ENCODE data around the gene RAB20.
"Not testable (repeated sequence)": the region's sequence is repeated elsewhere in the genome, so short reads cannot be mapped to it uniquely, and the experiment has no call there.

Gene RAB20

DNA sequence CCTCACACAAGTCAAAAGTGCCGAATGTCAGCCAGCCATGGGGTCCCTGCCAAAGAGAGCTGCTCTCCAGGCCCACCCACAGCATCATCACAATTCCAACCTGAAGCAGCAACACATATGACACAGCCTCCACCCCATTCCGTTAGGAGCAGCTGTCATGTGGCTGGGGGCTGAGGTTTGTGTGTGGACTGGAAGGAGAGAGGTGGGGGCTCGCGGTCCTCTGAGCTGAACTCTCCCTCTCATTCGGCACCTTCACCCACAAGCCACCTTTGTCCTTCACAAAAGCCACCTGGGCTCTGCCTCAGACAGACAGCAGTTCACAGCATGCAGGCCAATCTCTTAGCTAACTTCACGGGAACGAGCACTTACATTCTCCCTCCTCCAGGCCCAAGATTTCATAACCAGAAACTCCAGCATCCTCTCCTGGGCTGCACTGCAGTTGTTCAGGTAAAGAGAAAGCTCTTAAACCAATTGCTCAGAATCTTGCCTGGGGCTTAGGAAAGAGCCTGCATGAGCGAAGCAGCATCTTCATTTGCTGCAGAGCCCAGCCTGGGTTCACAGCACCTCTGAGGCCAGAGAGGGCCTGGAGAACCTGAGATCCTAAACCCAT lies 7.2 kb downstream of the RAB20 start:
- DNase-seq: no peak

DNA sequence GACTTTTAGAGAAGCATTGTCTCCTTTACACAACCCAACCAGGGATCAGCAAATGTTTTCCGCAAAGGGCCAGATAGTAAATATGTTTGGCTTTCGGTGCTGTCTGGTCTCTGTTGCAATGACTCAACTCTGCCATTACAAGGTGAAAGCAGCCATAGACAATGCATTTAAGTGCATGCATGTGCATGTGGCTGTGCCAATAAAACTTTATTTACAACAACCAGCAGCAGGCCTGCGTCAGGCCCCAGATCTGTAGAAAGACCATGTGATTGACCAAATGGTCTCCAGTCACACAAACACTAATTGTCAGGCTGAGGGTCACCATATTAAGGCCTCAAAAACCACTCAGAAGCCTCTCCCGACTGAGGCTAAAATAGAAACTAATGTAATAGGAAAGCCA lies 8.1 kb downstream of the RAB20 start:
- no peak for DNase-seq

DNA sequence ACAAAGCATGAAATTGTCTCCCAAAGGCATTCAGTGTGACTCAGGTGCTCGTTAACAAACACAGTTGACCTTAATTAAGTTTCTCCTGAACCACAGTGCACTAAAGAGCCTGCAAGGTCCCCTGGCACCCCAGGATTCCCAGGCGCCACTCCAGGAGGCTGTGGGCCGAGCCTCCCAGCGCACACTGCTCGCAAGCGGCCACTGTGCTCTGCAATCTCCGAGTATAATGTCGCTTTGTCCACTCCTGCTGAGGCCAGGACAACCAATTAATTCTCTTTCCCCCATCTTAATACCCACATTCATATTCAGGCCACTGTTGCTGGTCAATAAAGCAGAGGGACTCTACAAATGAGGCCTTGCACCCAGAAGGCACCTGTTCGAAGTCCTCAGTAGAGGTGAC lies 8.8 kb downstream of the RAB20 start:
- no peak for DNase-seq

DNA sequence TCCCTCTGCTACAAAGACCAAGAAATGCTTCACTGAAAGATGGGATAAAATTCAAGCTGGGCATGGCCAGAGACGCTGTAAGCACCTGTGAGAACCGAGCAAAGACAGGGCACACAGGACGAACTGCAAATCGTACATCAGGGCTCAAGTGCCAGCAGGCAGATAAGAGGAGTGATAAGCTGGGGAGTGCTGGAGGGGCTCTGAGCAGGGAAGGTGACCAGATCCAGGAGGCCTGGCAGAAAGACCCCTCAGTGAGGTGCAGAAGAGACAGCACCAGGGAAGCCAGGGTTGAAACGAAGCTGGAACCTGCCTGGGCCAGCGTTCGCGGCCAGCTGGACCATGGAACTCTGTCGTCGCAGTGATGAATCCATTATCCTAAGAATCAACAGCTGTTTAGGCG lies 10.2 kb downstream of the RAB20 start:
- no peak for DNase-seq

DNA sequence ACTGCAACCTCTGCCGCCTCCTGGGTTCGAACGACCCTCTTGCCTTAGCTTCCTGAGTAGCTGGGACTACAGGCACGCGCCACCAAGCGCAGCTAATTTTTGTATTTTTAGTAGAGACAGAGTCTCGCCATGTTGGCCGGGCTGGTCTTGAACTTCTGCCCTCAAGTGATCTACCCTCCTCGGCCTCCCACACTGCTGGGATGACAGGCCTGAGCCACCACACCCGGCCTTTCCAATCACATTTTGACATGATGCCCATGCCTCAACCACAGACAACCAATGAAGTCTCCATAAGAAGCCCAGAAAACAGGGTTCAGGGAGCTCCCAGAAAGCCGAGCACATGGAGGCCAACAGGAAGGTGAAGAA lies 11.7 kb downstream of the RAB20 start:
- DNase-seq: no peak

DNA sequence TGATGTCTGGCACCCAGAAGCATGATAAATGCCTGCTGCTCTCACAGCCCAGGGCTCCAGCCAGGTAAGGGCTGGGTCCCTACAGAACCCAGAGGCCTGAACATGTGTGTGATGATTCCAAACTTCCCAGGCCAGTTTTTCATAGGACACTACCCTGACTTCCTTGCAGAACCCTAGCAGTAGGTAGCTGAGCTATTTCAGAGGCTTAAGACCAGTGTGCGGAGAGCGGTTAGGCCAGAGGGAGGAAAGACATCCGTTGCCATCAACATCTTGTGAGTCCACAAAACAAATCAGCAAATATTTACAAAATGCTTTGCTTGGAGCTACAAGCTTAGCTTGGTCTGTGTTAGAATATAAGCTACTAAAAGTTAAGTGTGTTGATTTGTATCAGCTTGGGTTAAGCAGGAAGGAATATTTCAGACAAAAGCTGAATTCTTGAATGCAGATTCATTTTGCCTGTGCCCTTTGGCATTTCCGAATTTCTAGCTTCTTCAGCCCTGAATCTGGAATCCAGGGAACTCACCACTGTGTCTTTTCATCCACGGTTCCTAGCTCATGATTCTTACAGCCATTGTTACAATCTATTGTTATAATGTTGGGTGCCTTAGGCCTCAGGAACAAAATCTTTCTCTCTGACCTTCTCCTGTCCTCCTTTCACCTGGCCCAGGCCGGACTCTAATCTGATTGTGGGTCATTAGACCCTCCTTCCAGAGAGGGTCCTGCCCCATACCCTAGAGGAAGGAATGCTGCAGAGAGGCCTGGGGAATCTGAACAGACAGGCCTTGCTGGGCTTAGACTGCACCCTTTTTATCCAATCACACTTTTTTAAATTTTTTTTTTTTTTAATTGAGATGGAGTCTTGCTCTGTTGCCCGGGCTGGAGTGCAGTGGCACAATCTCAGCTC lies 12.4 kb downstream of the RAB20 start:
- DNase-seq: no peak

DNA sequence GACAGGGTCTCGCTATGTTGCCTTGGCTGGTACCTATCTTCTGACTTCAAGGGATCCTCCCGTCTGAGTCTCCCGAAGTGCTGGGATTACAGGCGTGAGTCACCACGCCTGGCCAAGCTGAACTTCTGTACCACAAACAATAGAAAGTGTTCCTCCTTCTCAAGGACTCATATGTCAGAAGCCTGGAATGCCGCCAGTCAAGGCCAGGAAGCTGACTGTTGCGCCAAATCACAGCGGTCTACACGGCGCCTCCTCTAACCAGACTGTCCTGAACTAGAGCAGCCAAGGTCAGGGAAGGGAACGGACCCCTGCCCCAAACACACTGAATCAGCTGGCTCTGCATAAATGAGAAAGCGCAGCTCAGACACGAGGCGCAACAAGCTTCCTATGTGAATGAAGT lies 14.6 kb downstream of the RAB20 start:
- no peak for DNase-seq

DNA sequence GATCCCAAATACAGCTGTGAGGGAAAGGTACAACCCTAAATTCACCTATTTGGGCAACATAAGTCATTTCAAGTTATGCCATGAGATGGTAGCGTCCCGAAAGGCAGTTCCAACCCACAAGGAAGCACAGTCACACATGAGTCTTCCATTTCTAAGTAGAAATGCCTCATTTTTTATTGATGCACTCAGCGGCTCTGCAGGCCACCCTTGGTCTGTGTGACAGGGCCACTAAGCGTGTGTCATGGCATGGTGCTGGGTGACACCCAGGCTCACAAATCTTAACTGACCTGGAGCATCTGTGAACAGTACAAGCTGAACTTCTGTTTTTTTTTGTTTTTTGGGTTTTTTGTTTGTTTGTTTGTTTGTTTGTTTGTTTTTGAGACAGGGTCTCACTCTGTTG lies 15.1 kb downstream of the RAB20 start:
- DNase-seq: no peak

DNA sequence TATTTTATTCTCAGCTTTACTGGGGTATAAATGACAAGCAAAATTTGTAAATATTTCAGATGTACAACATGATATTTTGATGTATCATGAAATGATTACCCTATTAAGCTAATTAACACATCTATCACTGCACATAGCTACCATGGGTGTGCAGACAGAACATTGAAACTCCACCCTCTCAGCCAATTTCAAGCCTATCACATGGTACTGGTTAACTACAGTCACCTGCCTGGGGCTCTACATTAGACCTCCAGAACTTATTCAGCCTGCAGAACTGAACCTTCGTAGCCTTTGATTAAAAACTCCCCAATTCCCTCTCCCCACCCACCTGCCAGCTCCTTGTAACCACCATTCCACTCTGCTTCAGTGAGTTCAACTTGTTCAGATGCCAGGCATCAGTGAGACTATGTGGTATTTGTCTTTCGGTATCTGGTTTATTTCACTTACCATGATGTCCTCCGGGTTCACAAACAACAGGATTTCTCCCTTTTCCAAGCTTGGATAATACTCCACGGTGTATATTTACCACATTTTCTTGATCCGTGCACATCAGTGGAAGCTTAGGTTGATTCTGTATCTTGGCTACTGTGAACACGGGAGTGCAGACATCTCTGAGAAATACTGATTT lies 19.2 kb downstream of the RAB20 start:
- DNase-seq: no peak

DNA sequence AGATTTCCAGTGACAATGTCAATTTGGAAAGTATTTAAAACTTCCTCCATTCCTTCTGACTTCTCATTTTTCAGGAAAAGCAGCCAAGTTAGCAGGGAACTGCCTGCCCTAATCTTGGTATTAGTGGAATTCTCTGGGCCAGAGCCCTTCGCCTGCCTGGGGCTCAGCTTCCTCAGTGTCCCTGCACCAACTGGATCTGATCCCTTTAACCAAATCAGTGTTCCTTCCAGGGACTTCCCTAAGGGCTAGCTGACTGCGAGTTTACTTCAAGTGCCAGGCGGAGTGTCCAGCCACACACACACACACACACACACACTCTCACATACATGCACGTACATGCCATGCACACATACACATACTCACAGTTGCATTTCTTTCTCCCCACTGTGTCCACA lies 20.0 kb downstream of the RAB20 start:
- DNase-seq: no peak

DNA sequence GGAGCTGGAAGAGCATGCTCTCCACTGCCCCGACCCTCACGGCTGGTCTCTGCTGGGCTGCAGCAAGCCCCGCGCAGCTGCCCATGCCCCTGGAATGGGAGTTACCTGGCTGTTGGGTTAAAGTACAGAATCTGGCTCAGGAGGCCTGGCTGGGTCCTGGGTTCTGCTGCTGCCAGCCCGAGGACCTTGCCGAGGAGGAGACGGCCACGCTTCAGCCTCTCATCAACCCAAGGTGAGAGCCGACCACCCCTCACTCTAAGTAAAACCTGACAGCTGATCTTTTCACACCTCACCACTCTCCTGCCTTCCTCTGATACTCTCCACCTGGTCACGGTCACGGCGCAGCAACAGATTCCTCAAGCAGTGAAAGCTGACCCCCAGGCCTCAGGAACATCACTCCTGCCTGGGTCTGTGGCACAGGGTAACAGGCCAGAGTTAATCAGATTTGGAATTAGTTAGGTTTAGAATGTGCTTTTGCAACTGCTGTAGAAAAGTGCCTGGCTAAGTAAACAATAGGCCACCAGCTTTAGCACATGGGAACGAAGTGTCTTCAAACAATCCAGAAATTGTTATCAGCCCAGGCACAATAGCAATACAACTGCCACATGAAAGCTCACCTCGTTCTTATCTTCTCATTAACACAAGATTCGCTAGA lies 20.5 kb downstream of the RAB20 start:
- DNase-seq: no peak

DNA sequence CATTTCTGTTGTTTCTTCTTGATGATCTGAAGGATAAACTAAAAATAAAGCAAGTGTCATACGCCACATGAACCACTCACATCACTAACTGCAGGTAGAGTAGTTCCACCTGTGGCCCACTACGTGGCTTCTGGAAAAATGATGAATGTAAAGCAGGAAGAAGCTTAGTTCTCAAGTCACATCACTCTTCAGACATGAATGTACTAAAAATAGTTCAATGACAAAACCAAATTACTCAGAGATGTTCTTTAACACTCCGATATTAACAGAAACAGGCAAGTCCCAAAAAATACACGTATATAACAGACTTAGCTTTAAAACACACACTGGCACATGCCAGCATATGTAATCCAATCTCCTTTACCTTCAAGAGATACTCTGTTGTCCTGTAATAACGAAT lies 21.6 kb downstream of the RAB20 start:
- DNase-seq: no peak

DNA sequence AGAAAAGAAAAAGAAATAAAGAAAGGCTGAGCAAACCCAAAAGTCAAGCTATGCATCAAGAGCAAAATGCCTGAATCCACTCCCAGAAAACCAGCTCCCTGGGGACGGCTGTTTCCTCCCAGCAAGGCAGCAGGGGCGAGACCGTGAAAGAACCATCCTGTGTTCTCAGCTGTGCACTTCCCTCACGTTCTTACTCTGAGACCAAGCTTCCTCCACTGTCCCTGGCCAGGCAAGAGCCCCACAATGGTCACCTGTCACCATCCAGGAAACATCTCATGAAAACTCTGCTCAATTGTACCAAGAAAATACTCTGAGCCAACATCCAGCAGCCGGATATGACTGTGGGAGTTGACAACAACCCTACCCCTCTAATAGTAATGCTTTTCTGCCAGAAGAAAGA lies 22.9 kb downstream of the RAB20 start:
- DNase-seq: no peak

DNA sequence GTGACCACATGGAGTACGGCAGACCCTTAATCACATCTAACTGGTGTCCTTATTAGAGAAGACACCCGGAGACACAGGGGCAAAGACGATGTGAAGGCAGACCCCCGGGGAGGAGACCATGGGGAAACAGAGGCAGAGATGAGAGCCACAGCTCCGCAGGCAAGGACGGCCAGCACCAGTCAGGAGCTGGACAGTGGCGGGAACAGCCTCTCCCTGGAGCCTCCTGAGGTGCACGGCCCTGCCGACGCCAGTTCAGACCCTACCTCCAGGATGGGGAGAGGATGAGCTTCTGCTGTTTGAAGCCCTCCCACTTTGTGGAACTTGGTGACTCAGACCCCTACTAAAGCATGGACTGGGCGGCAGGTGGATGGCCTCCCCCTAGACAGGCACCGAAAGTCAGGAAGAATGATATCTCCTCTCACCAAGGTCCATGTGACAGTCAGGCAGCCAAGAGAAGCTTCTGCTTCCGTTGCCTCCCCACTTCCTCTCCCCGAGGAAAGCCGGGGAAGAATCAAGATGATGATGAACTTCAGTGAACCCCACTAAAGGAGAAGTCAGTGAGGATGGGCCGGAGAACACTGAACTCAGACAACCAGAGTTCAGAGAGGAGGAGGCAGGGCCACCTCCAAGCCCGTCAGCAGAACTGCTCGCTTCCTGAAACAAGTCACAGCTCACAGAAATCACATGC lies 25.4 kb downstream of the RAB20 start:
- no peak for DNase-seq

DNA sequence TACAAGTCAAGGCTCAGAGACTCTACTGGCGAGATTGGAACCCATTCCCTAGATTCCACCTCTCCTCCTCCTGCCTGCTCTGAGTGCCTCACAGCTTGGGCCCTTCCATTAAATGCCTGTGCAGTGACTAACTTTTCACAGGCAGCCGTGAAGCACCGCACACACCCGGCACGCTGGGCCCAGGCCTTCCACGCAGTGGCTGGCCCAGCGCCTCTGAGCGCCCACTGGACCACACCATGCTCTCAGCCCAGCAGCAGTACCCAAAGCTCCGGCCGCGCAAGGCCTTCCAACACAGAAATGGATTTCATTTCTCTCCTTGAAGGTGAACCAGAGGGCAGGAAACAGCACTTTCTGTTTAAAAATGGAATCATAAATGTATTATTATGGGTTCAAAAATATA lies 26.0 kb downstream of the RAB20 start:
- no peak for DNase-seq

DNA sequence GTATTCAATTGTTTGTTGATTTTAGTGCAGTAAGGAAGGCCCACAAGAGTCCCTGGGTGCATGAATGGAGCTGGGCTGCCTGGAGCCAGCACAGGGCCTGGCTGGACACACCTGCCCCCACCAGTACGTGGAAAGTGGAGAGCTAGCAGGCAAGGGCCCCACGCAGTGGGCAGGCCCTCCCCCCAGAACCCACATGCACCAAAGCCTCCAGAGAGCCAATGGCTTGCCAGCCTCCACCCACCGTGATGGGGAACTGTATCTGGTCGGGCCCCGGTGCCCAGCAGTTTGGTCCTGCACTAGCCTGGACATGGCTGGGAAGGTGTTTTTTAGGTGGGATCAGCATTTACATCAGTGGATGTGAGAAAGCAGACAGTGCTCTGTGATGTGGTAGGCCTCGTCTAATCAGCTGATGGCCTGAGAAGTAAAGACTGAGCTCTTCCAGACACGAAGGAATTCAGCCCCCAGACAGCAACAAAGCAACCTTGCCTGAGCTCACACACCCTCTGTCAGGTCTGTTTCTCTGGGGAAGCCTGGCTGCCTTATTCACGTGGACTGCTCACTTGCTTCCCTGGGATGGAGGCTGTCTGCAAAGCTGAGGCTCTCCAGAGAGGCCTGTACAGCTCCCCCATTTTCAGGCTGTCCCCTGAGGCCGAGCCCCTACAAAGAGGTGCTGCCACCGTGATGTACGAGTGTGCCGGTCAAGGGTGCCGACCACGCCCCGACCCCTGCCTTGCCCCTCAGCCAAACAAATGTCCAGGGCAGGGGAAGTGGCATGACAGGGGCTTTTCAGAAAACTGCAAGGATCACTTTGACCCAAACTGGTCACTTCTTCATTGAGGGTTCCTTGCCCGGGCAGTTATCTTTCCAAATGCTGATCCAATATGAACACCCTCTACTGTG lies 27.5 kb downstream of the RAB20 start:
- no peak for DNase-seq

DNA sequence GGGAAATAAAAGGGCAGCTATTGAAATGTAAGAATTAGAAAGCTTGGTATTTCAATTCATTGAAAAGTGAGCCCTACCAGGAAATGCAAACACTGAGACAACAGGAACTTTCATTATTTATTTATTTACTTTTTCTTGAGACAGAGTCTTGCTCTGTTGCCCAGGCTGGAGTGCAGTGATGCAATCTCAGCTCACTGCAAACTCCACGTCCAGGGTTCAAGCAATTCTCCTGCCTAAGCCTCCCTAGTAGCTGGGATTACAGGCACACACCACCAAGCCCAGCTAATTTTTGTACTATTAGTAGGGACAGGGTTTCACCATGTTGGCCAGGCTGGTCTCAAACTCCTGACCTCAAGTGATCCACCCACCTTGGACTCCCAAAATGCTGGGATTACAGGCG lies 29.3 kb downstream of the RAB20 start:
- not testable (repeated sequence) for DNase-seq

DNA sequence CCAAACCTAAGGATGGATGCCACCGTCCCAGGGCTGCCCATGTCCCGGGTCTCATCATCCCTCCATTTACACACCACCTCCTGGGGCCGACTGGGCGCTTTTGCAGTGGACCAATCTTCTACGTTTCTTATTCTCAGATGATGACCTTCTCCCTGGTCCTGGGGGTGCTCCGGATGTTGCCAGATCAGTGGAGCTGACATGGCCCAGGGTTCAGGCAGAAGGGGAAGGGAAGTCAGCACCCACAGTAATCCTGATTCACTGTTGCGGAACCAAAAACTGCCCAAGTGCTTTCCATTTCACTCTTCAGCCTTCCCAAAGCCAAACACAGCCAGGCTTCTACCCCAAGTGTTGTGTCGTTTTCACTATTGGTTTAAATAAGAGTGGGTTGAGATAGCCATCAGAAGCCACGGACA lies 29.8 kb downstream of the RAB20 start:
- no peak for DNase-seq

DNA sequence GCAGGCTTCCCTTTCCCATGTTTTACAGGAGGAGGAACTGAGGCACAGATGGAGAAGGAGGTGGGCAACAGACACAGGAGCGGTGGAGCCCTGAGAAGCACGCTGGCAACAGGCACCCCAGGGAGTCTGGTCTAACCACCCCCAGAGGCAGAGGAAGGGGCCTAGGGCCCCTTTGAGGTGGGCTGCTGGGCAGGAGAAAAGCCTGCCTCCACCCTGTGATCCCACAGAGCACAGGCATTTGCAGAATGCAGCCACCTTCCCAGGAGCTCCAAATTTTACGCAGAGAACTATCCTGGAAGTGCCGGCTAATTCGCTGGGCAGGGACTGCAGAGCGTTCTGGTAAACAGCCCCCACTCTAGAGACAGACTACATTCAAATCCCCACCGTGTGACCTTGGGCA lies 30.4 kb downstream of the RAB20 start:
- no peak for DNase-seq

DNA sequence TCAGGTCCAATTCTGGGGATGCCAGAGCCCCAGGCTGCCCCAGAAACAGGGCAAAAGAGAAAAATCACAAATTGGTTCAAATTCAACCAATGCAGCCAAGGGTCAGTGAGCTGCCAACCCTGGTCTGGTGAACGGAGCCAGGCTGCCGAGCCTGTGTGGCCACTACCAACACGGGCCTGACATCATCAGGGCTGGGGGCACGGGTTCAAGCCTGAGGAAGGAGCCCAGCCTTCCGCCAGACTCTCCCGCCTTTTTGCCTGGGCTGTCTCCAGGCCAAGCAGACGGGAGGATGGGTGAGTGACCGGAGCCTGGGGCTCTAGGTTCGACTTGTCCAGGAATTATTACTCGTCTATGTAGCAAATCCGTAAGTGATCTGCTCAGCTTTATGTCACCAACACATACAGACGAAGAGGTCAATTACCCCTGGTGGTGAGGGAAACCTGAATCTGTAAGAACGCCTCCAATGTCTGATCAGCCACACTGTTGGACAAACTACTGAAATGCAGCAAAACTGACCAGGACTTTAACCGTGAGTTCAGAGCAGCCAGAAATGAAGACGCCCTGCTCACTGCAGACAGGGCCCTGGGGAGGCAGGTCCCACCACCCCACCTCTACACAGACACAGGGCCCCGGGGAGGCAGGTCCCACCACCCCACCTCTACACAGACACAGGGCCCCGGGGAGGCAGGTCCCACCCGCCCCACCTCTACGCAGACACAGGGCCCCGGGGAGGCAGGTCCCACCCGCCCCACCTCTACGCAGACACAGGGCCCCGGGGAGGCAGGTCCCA lies 31.8 kb downstream of the RAB20 start:
- no peak for DNase-seq

DNA sequence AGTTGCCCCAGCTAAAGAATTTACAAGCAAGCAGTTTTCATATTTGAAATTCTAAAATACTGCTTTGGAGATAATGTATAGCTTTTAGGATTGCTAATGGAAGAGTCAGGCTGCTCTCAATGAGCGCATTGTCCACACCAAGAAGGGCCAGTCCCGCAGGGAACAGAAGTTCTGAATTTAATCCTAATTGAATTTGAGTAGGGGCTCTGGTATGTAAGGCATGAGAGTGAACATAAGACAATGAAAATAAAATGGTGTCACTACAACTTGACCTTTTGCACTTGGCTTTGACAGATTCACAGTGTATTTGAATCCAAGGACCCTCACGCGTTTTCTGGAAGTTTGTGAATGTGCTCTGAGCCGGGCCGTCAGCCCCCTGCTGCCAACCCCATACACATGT lies 32.6 kb downstream of the RAB20 start:
- no peak for DNase-seq

All from NCI-H510A (cell line).